CD4-positive, alpha-beta T cell treated with Interleukin-6 at 100 ng/mL for 8 hours (primary cell): ENCODE data around the gene MAG.

Experiments used
- DNase-seq: peaks from one replicate; pipeline ENCODE4 v3.0.0-alpha.2; 2020; ENCODE audit warnings: mixed read lengths, low spot score

Gene MAG

GRCh38 chr19:35299523-35300338, 7.8 kb downstream of the MAG start:
- DNase-seq: no peak

GRCh38 chr19:35300339-35300649, 8.3 kb downstream of the MAG start:
- no peak for DNase-seq

GRCh38 chr19:35301961-35302360, 10.0 kb downstream of the MAG start:
- no peak for DNase-seq

GRCh38 chr19:35302446-35302845, 10.5 kb downstream of the MAG start:
- no peak for DNase-seq

GRCh38 chr19:35303357-35303915, 11.5 kb downstream of the MAG start:
- DNase-seq: no peak

- no peak for DNase-seq
These were observed 12.1 kb downstream of the MAG start for GRCh38 chr19:35304036-35304435.

- no peak for DNase-seq
These were observed 13.2 kb downstream of the MAG start for GRCh38 chr19:35305181-35305580.

GRCh38 chr19:35306473-35307246, 14.7 kb downstream of the MAG start:
- no peak for DNase-seq

- no peak for DNase-seq
These were observed 16.0 kb downstream of the MAG start for GRCh38 chr19:35307931-35308330.

GRCh38 chr19:35308910-35309309, 16.9 kb downstream of the MAG start:
- DNase-seq: no peak

- no peak for DNase-seq
These were observed 17.7 kb downstream of the MAG start for GRCh38 chr19:35309481-35310279.

- no peak for DNase-seq
These were observed 18.4 kb downstream of the MAG start for GRCh38 chr19:35310331-35310730.

- no peak for DNase-seq
These were observed 19.0 kb downstream of the MAG start for GRCh38 chr19:35310811-35311465.

GRCh38 chr19:35311901-35312665, 20.1 kb downstream of the MAG start:
- no peak for DNase-seq

- no peak for DNase-seq
These were observed 21.6 kb downstream of the MAG start for GRCh38 chr19:35313587-35313986.

GRCh38 chr19:35314031-35314430, 22.1 kb downstream of the MAG start:
- DNase-seq: no peak

- DNase-seq: no peak
These were observed 23.0 kb downstream of the MAG start for GRCh38 chr19:35314858-35315470.

GRCh38 chr19:35315883-35316282, 23.9 kb downstream of the MAG start:
- no peak for DNase-seq

- DNase-seq: no peak
These were observed 24.6 kb downstream of the MAG start for GRCh38 chr19:35316560-35316959.

- no peak for DNase-seq
These were observed 25.6 kb downstream of the MAG start for GRCh38 chr19:35317464-35318043.
